SK-N-MC (cell line): ENCODE results near the gene SPACA5.

Experiments used
- EZH2 ChIP-seq: fragments of 200-600 bp; sonication (generic); IDR thresholded peaks from one replicate; pipeline ENCODE4 v1.6.1; 2017; ENCODE audit warnings: antibody characterized with exemption
- POLR2AphosphoS5 ChIP-seq: IDR thresholded peaks from 2 replicates; pipeline ENCODE4 v1.6.1; 2012; ENCODE audit warnings: mild to moderate bottlenecking, low read depth, low read length, borderline replicate concordance

DNA sequence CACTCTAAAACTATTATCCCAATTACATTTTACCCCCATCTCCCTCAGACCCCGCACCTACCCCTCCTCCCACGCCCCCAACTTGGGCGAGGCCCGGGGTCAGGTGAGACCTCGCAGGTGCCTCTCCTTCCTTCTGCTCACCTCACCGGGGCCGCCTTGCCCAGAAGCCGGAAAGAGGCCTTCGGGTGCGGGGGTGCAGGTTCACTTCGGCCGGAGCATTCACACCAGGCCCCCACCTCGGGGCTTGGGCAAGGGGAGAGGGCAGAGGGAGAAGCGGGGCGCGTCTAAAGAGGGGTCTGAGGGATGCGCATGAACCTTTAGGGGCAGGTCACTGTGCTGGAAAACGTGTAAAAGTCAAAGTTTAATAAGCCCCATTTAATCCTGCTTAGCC is 3.4 kb upstream of the SPACA5 start:
- TF ChIP-seq POLR2AphosphoS5, result no peak
- no peak for TF ChIP-seq EZH2
